Measurements from ENCODE around the gene ABHD6.

The ABHD6 gene

GRCh38 chr3:58332575-58333188 is 95.1 kb downstream of the ABHD6 start, which contains the start of gene PXK:
PXK (plus strand) TSS chr3:58332892; CDS start chr3:58332989, 97 bp downstream.
- no peak for TF ChIP-seq CTCF (conservative IDR thresholded peaks at IDR 0.05; ENCODE audit: low read depth)
- H3K27ac ChIP-seq = peak within 1 kb of the TSS; percentile 80
- CTCF ChIA-PET = no interaction called here
- DNase-seq (ENCODE audit: low spot score) = peak; percentile 52
- POLR2A ChIA-PET (ENCODE audit: low non-redundant PET) = interaction anchor here (0.6 kb wide), 1 partner anchor 21 kb away, joined by 5 read pairs; no protein-coding TSS in a partner anchor

- ChIA-PET CTCF (interaction anchor here (1.0 kb wide), 1 partner anchor 82 kb away, joined by 4 read pairs; no protein-coding TSS in a partner anchor), POLR2A (ENCODE audit: low non-redundant PET) (interaction anchor here (0.6 to 1.0 kb wide), 2 partner anchors 20 to 26 kb away, joined by 3 to 5 read pairs; no protein-coding TSS in a partner anchor)
- peak overlapping the region; percentile 80 for H3K27ac ChIP-seq
- DNase-seq (ENCODE audit: low spot score) = peak; percentile 17
- TF ChIP-seq CTCF (conservative IDR thresholded peaks at IDR 0.05; ENCODE audit: low read depth) = peak; percentile 19; the same call in 1 of the 2 replicates
Measured at GRCh38 chr3:58333206-58334012, 95.8 kb downstream of the ABHD6 start.

GRCh38 chr3:58334013-58334321 is 96.4 kb downstream of the ABHD6 start:
- POLR2A ChIA-PET (ENCODE audit: low non-redundant PET) = interaction anchor here (1.0 kb wide), 1 partner anchor 27 kb away, joined by 3 read pairs; no protein-coding TSS in a partner anchor
- CTCF ChIA-PET = interaction anchor here (1.0 kb wide), 1 partner anchor 81 kb away, joined by 4 read pairs; no protein-coding TSS in a partner anchor
- no peak for DNase-seq (ENCODE audit: low spot score)
- TF ChIP-seq CTCF (conservative IDR thresholded peaks at IDR 0.05; ENCODE audit: low read depth) = no peak
- no peak overlapping the region for H3K27ac ChIP-seq

- peak overlapping the region; percentile 97 for H3K27ac ChIP-seq
- no peak for TF ChIP-seq CTCF (conservative IDR thresholded peaks at IDR 0.05; ENCODE audit: low read depth)
- no peak for DNase-seq (ENCODE audit: low spot score)
- ChIA-PET POLR2A (ENCODE audit: low non-redundant PET) (interaction anchor here (0.6 to 1.0 kb wide), 2 partner anchors 27 to 70 kb away, joined by 3 read pairs; no protein-coding TSS in a partner anchor), CTCF (interaction anchor here (0.6 to 1.0 kb wide), 2 partner anchors 71 to 79 kb away, joined by 3 to 4 read pairs; no protein-coding TSS in a partner anchor)
Measured at GRCh38 chr3:58334506-58334884, 96.9 kb downstream of the ABHD6 start.

- no peak for TF ChIP-seq CTCF (conservative IDR thresholded peaks at IDR 0.05; ENCODE audit: low read depth)
- peak overlapping the region; percentile 97 for H3K27ac ChIP-seq
- CTCF ChIA-PET = no interaction called here
- no peak for DNase-seq (ENCODE audit: low spot score)
- POLR2A ChIA-PET (ENCODE audit: low non-redundant PET) = no interaction called here
Measured at GRCh38 chr3:58335652-58335947, 98.0 kb downstream of the ABHD6 start.

- CTCF ChIA-PET = no interaction called here
- peak overlapping the region; percentile 66 for H3K27ac ChIP-seq
- peak; percentile 18 for DNase-seq (ENCODE audit: low spot score)
- POLR2A ChIA-PET (ENCODE audit: low non-redundant PET) = no interaction called here
- no peak for TF ChIP-seq CTCF (conservative IDR thresholded peaks at IDR 0.05; ENCODE audit: low read depth)
Measured at GRCh38 chr3:58336135-58336882, 98.7 kb downstream of the ABHD6 start.
